ENCODE data around the gene BOD1L1. TPM values are rescaled to one million over a fixed set of nuclear protein-coding genes. Genes with fewer than 3 reads are reported as not detected.

BOD1L1 gene
- total and polyA plus RNA-seq, 2 of the 8 experiments (the other 6 are each of a cell fraction or from before 2014, with no cell fraction given) = 6.8 to 39.3 TPM

Small RNA genes lying within 50 kb of the gene (microRNA-seq; reads per million reads assigned to microRNA genes)
- gene MIR5091 (ENCODE audit: borderline microRNAs expressed in 2 of 2, borderline number of aligned reads in 2 of 2, borderline replicate concordance in 1 of 2) = 0 reads per million in 2 experiments

Small RNA genes lying within 50 kb of the gene (small RNA-seq; reads per million reads assigned to genes)
- 2.4 reads per million, percentile 26 among the genes with 10 or more reads in this experiment for gene MIR5091 (ENCODE audit: insufficient read depth)

Other genes with a start within 250 kb of the BOD1L1 start
- gene RAB28, start 143.4 kb downstream of the BOD1L1 start, total RNA-seq (2021; fragmentation: NEBNext Ultra II Directional; extraction: Animal tissue kit (Norgen Biotek cat#: 25700)) = 18.7 and 20.8 TPM in 2 replicates
- 10.5 and 16.0 TPM in 2 replicates for gene RAB28, start 143.4 kb downstream of the BOD1L1 start, polyA plus RNA-seq (2011; rRNA removed)
- 0.11 and 0.13 TPM in 2 replicates for gene NKX3-2, start 83.2 kb downstream of the BOD1L1 start, total RNA-seq (2021; fragmentation: NEBNext Ultra II Directional; extraction: Animal tissue kit (Norgen Biotek cat#: 25700))
- gene NKX3-2, start 83.2 kb downstream of the BOD1L1 start, polyA plus RNA-seq (2011; rRNA removed) = 0.03 TPM in 1 of 2 replicates, not detected in the other

Measured in H1 (cell line).